GM21786 (cell line): Measurements from ENCODE around the gene POPDC2.
A peak's percentile ranks its signal among the peaks of the same experiment; 100 is the strongest.

ENCODE experiments used
- ATAC-seq: cut with Tn5 transposase; IDR thresholded peaks from one replicate; pipeline ENCODE4 v1.9.1; 2021; ENCODE audit not compliant: unreplicated experiment

POPDC2 gene

GRCh38 chr3:119641416-119641815 lies 19.0 kb downstream of the POPDC2 start:
- ATAC-seq, result no peak

DNA sequence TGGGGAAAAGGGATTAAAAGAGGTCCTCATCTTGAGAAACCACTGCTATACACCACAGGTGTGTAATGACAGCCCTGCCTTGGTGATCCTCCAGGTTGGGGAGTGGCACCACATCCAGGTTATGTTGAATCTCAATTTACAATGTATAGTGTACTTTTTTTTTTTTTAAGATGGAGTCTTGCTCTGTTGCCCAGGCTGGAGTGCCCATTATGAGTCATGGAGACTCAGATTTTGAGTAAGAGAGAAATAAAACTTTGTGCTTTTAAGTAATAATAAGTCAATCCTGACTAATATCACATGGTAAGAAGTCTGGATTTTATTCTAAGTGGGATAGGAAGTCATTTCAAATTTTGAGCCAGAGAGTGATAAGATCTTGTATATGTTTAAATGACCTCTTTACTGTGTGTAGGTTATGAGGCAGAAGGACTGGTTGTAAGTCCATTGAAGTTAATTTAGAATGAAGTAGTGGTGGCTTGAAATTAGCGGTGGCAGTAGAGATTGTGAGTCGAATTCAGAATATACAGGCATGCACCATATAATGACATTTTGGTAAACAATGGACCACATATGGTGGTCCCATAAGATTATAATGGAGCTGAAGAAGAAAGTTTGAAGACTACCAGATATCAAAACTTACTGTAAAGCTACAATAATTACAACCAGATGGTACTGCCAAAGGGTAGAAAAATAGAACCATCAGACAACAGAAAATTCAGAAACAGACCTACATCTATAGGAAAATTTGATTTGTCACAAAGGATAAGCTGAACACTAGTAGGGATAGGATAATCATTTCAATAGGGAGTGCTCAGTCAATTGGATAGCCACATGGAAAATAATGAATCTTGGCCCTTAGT lies 20.7 kb downstream of the POPDC2 start:
- ATAC-seq, result no peak

GRCh38 chr3:119637679-119638477 lies 22.5 kb downstream of the POPDC2 start:
- peak; percentile 32 for ATAC-seq

- no peak for ATAC-seq
Measured at GRCh38 chr3:119636891-119637611, 23.3 kb downstream of the POPDC2 start.

- no peak for ATAC-seq
Measured at GRCh38 chr3:119636249-119636648, 24.1 kb downstream of the POPDC2 start.

DNA sequence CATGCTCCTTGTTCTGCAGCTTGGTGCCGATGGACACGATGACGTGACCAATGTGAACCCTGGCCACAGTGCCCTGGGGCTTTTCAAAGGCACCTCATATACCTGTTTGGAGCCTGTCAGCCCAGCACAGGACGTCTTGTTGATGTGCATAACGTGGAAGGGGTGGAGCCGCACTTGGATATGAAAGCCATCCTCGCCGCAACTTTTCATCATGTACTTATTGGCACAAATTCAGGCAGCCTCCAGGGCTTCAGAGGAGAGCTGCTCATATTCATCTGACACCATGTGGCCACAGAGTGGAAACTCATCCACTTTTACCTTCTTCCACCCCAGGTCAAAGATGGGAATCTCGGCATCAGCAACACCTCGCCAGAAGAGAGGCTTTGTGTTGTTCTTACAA lies 24.7 kb downstream of the POPDC2 start:
- ATAC-seq, result no peak

GRCh38 chr3:119632829-119633228 lies 27.6 kb downstream of the POPDC2 start:
- no peak for ATAC-seq

GRCh38 chr3:119632216-119632615 lies 28.2 kb downstream of the POPDC2 start:
- ATAC-seq, result no peak

GRCh38 chr3:119631516-119631915 lies 28.9 kb downstream of the POPDC2 start:
- ATAC-seq, result no peak

- no peak for ATAC-seq
Measured at GRCh38 chr3:119630880-119631329, 29.5 kb downstream of the POPDC2 start.

DNA sequence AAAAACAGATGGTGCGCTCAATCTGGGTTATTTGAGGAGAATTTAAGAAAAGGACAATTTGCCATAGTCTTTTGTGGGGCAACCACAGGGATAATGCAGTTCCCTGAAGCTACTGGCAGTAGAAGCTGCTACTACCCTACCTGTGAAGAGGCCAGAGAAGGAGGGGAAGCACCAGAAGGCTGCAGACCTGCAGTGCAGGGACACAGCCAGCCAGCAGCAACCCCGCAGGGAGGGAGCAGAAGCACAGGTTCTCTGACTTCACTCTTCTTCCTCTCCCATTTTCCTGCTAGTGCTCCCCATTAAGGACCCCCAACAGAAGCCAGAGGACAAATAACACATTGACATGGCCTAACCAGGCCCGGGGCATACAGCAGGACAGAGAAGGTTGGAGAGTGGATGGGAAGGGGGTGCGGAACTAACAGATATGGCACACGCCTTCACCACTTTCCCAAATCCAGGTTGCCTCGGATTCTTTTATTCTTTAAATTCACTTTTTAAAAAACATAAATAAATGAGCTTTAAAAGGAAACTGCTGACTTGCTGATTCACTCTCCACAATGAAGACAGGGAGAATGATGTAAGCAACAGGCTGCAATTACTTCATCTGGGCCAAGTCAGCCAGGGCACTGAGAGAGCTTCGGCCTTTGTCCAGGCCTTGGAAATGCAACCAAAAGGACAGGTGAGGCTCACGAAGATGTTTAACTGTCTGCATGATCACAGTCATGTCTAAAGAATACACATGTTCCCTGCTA lies 30.1 kb downstream of the POPDC2 start:
- ATAC-seq, result no peak

GRCh38 chr3:119628816-119629445 lies 31.5 kb downstream of the POPDC2 start:
- peak; percentile 30 for ATAC-seq

DNA sequence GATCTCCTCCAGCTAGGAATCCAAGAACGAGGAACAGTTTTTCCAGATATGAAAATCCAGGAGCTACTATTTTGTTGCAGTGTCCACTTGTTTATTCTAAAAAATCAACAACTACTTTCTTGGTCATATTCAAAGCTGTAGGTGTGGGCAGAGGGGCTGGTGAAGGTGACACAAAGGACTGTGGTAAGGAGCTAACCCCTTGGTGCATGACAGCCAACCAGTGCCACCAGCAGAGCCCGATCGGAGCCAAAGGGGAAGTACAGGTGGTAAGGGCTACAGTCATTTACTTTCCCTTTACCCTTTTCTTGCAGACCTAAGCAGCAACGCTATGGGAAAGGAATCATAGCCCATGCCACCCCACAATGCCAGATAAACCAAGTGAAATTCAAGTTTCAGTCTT lies 32.0 kb downstream of the POPDC2 start:
- ATAC-seq, result peak; percentile 71

GRCh38 chr3:119627461-119627860 lies 32.9 kb downstream of the POPDC2 start:
- peak; percentile 31 for ATAC-seq

DNA sequence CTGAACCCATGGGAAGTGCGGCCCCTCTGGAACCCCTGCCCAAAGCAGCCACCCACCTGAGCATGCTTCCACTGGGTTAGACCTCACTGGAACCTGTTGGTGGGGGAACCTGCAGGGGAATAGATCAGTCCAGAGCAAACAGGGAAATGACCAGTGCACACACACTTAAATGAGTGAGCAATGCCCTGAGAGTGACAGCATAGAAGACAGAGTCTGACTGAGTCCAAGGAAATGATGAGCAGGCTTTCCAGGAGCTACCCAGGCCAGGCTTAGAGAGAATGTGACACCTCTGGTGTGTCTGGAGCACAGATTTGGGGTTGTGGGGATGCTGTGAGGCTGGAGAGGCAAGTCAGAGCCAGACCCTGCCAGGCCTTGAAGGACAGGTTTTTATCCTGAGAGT lies 34.2 kb downstream of the POPDC2 start:
- ATAC-seq, result no peak

DNA sequence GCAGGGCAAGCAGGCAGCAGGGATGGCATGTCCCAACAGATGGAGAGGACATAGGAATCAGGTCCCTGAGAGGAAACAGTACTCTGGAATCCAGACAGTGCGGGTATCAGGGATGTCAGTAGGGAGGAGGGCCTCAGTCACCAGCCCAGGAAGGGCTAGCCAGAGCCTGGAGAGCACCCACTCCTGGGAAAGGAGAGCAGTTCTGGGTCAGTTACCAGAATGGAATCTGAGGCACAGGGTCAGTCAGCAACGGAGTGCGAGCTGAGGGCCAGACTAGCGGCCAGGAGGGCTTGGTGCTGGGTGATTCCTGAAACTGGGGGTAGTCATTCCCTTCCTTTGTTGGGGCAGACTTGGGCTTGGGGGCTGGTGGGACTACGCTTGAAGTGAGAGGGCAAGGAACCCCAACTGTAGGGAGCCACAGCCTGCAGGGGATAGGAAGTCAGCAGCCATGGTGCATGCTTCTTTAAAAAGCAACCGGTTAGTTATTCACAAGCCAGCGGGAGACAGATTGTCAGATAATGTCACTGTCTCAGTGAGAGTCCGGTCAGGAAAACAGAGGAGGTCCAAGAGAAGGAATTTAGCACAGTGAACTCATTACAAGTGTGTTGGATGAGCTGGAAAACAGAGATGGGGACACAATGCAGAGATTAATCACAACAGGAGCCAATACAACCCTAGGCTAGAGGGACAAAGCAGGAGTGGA lies 34.8 kb downstream of the POPDC2 start:
- no peak for ATAC-seq

DNA sequence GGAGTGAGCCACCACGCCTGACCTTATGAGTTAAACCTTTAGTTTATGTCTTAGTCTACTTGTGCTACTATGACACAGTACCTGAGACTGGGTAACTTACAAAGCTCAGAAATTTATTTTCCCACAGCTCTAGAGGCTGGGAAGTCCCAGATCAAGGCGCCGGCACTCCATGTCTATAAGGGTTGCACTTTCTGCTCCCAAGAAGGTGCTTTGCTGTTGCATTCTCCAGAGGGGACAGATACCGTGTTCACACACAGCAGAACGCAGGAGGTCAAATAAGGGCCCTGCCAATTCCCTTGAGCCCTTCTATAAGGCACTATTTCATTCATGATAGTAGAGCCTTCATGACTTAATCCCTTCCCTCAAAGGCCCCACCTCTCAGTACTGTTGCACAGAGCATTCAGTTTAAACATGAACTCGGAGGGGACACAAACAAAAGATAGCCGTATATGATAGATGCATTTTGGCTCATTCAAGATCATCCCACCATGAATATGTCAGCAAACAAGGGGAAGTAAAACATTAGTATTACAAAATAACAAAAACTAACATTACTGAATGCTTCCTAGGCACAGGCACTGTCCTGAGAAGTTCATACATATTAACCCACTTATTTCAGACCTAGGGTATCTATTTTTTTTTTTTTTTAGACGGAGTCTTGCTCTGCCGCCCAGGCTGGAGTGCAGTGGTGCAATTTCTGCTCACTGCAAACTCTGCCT lies 36.2 kb downstream of the POPDC2 start:
- ATAC-seq, result no peak

- no peak for ATAC-seq
Measured at GRCh38 chr3:119620899-119621298, 39.5 kb downstream of the POPDC2 start.

GRCh38 chr3:119619094-119619493 lies 41.3 kb downstream of the POPDC2 start:
- ATAC-seq, result no peak
